T-helper 2 cell treated with Interferon-gamma antibody and Interleukin-4, amounts not matched to agents 100 ng/mL and 5 ng/mL, for 36 hours (primary cell): ENCODE data around the gene DCAF16. TPM values are rescaled to one million over a fixed set of nuclear protein-coding genes. Genes with fewer than 3 reads are reported as not detected.

Source experiments
- intact Hi-C: fragments of 100-400 bp; cut with micrococcal nuclease; formaldehyde crosslinking; loops from one replicate; pipeline ENCODE4 v1.15.1; 2023
- total RNA-seq: library from RNA; stranded (reverse); gene quantifications from 2 replicates; pipeline ENCODE4 v1.2.3, GENCODE V29; 2022

Gene DCAF16
- total RNA-seq, 1 donor from 2014 or later, result 40.1 TPM

- intact Hi-C loops, result no loop called here
Observed at GRCh38 chr4:17786567-17786966, 24.0 kb downstream of the DCAF16 start.

GRCh38 chr4:17785858-17786257 lies 24.7 kb downstream of the DCAF16 start:
- intact Hi-C loops, result no loop called here

- intact Hi-C loops, result no loop called here
Observed at GRCh38 chr4:17781300-17782287, 29.0 kb downstream of the DCAF16 start, which contains the start of gene FAM184B. FAM184B (minus strand) TSS chr4:17781621; CDS start chr4:17781299, 322 bp downstream.

- intact Hi-C loops, result no loop called here
Observed at GRCh38 chr4:17780501-17781299, 29.9 kb downstream of the DCAF16 start.

- intact Hi-C loops, result no loop called here
Observed at GRCh38 chr4:17778431-17778830, 32.1 kb downstream of the DCAF16 start.

- intact Hi-C loops, result no loop called here
Observed at GRCh38 chr4:17773135-17773698, 37.3 kb downstream of the DCAF16 start.

GRCh38 chr4:17771284-17771908 lies 39.2 kb downstream of the DCAF16 start:
- intact Hi-C loops, result no loop called here

GRCh38 chr4:17770845-17771244 lies 39.7 kb downstream of the DCAF16 start:
- intact Hi-C loops, result no loop called here

GRCh38 chr4:17769406-17770174 lies 41.0 kb downstream of the DCAF16 start:
- intact Hi-C loops, result no loop called here

- intact Hi-C loops, result no loop called here
Observed at GRCh38 chr4:17766826-17767458, 43.6 kb downstream of the DCAF16 start.

- intact Hi-C loops, result no loop called here
Observed at GRCh38 chr4:17765514-17766286, 44.9 kb downstream of the DCAF16 start.

- intact Hi-C loops, result no loop called here
Observed at GRCh38 chr4:17763931-17764330, 46.6 kb downstream of the DCAF16 start.

GRCh38 chr4:17763416-17763815 lies 47.1 kb downstream of the DCAF16 start:
- intact Hi-C loops, result no loop called here

- intact Hi-C loops, result no loop called here
Observed at GRCh38 chr4:17762726-17763125, 47.8 kb downstream of the DCAF16 start.

GRCh38 chr4:17761062-17761461 lies 49.5 kb downstream of the DCAF16 start:
- intact Hi-C loops, result no loop called here

- intact Hi-C loops, result no loop called here
Observed at GRCh38 chr4:17760626-17761025, 49.9 kb downstream of the DCAF16 start.

GRCh38 chr4:17758485-17758884 lies 52.1 kb downstream of the DCAF16 start:
- intact Hi-C loops, result no loop called here

GRCh38 chr4:17757621-17758020 lies 52.9 kb downstream of the DCAF16 start:
- intact Hi-C loops, result no loop called here

GRCh38 chr4:17753646-17754045 lies 56.9 kb downstream of the DCAF16 start:
- intact Hi-C loops, result no loop called here
